Putamen (tissue), 1 donor: ENCODE measurements around the gene RPTOR.
"Not testable (repeated sequence)": the region's sequence is repeated elsewhere in the genome, so short reads cannot be mapped to it uniquely, and the experiment has no call there.

Source experiments
- DNase-seq: peaks from one replicate; pipeline ENCODE4 v3.0.0-alpha.2; 2016; ENCODE audit warnings: low spot score

RPTOR gene, protein sequence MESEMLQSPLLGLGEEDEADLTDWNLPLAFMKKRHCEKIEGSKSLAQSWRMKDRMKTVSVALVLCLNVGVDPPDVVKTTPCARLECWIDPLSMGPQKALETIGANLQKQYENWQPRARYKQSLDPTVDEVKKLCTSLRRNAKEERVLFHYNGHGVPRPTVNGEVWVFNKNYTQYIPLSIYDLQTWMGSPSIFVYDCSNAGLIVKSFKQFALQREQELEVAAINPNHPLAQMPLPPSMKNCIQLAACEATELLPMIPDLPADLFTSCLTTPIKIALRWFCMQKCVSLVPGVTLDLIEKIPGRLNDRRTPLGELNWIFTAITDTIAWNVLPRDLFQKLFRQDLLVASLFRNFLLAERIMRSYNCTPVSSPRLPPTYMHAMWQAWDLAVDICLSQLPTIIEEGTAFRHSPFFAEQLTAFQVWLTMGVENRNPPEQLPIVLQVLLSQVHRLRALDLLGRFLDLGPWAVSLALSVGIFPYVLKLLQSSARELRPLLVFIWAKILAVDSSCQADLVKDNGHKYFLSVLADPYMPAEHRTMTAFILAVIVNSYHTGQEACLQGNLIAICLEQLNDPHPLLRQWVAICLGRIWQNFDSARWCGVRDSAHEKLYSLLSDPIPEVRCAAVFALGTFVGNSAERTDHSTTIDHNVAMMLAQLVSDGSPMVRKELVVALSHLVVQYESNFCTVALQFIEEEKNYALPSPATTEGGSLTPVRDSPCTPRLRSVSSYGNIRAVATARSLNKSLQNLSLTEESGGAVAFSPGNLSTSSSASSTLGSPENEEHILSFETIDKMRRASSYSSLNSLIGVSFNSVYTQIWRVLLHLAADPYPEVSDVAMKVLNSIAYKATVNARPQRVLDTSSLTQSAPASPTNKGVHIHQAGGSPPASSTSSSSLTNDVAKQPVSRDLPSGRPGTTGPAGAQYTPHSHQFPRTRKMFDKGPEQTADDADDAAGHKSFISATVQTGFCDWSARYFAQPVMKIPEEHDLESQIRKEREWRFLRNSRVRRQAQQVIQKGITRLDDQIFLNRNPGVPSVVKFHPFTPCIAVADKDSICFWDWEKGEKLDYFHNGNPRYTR (N-terminal part only)

DNA sequence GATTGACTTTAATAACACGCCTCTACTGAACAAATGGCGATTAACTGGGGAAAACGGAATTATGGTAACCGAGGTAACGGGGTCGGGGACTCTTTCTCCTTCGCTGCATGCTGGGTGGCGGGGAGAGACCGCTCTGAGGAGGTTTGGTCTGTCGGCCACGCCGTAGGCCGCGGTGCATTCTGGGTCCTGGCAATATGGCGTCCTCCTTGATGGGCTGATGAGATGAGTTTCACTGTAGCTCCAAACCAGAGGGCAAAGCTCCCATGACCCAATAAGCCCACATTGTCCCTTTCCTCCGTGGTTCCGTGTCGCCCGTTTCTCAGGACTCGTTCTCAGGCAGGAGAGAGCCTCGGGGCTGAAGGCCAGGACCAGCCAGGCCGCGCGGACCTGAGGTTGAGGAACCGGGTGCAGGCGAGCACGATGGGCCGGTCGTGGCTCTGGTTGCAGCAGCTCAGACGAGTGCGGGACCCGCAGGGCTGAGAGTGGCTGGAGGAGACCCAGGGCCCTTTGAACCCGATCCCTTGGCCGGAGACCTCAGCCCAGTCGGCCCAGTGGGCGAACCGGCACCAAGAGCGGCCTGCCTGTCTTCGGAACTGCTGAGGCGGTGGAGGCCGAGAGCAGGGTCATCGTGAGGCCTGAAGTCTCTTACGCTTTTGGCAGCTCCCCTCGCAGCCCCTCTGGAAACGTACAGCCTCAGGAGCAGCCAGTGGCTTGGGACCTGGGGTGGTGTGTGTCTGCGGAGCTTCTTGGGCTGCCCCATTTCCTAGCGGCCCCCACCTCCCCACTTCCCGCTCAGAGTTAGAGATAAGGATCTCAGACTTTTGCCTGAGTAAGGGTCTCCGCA, at the start of gene RPTOR:
TSS of gene RPTOR (plus strand) at position 184 of the 844 bp plus-strand sequence. CDS start 792 bp downstream, outside the sequence.
- DNase-seq = peak; percentile 93

DNA sequence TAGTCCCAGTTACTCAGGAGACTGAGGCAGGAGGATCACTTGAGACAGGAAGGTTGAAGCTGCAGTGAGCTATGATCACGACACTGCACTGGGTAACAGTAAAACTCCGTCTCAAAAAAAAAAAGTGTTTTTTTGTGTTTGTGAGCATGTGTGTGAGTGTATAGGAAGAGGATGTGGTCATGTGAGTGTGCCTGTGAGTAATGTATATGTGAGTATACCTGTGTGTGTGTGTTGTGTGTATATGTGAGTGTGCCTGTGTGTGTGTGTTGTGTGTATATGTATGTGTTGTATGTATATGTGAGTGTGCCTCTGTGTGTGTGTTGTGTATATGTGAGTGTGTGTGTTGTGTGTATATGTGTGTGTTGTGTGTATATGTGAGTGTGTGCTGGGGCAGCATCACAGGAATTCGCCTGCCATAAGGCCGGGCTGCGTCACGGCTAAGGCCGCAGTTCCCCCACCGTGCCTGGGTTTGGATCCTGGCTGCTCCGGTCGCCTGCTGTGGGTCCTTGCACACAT, 46.9 kb upstream of the RPTOR start:
- no peak for DNase-seq

DNA sequence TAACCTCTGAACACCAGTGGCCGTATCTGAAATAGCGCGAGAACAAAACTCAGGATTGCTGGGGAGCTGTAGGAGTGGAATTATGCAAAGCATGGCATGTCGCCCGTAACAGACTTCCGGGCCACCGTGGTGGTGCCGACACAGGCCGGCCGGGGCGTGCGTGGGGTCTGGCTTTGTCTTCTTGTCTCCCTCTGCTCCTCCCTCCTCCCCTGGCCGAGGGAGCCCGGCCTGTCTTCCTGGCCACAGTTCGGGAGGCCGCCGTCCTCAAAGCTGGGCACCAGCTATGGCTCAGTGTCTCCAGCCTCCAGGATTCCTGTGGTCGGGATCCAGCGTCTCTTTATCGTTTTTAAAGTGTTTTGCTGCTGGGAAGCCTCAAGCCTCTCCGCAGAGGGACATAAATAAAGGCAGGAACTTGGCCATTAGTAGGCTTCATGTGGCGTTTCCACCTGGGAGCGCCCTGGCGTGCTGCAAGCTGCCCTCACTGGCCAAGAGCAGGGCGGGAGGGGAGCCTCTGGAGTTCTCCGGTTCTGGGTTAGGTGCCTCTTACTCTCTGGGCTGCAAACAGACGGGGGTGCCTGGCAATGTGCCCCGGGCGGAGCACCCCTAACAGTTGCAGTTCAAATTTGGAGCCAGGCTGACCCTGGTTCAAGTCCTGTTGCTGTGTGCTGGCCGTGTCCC, 46.3 kb upstream of the RPTOR start:
- no peak for DNase-seq

DNA sequence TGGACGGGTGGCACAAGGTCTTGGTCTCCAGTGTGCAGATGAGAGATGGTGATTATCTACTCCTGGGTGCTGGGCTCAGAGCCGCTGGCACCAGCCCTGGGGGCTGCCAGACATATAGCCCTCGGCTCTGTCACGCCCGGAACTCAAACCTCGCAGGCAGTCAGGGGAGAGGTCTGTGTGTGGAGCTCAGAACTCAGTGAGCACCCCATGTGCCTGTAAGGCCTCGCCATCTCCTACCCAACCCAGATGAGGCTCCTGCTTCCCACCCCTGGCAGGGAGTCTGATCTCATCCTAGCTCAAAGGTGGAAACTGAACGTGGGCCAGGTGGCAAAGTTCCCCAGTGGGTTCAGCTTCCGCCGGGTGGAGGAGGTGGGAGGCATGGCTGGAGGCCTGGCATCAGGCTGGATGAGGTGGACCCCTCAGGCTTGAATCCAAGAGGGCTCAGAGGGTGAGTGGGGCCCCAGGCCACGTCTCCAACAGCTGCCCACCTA, 45.7 kb upstream of the RPTOR start:
- DNase-seq = no peak

DNA sequence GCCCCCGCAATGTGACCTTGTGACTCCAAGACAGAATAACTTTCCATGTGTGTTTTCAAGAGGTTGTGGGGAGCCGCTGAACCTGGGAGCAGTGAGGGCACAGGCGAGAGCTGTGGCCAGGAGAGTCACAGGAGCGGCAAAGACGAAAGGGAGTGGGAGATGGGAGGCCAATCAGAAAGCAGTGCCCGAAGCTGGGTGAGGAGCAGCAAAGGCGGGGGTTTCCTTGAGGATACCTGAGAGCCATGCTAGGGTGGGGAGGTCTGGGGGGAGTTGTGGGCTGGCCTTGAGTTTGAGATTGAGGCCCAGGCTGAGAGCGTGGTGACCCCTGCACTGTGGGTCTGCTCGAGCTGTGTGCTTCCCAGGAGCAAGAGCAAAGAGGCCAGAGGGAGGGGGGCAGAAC, 45.1 kb upstream of the RPTOR start:
- no peak for DNase-seq

DNA sequence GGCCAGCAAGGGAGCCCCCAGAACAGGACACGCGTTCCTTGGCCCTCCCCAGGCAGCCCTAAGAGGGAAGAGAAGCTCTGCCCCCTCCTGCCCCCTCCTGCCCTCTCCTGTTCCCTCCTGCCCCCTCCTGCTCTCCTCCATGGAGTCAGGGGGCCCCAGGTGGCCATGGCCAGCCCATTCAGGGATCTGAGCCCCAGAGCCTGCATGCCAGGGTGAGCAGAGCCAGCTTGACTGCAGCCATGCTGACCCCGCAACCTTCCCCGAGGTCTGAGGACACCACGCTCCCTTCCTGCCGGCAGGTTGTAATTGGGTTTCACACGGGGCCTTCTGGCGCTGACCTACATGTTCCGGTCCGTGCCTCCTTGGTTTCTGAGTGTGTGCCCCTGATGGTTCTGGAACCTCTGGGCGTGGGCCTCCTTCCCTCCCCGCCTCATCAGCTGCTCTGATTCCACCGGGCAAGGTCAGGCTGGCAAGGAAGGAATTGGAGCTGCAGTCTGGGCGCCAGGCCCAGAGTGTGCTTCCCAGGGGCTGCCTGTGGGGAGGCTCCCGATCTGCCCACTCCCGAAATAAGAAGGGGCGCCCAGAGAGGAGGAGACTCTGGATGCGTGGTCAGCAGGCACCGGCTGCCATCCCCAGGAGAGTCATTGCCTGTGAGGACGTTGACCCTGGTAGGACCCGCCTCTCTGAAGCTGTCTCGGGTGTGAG, 44.5 kb upstream of the RPTOR start:
- no peak for DNase-seq

DNA sequence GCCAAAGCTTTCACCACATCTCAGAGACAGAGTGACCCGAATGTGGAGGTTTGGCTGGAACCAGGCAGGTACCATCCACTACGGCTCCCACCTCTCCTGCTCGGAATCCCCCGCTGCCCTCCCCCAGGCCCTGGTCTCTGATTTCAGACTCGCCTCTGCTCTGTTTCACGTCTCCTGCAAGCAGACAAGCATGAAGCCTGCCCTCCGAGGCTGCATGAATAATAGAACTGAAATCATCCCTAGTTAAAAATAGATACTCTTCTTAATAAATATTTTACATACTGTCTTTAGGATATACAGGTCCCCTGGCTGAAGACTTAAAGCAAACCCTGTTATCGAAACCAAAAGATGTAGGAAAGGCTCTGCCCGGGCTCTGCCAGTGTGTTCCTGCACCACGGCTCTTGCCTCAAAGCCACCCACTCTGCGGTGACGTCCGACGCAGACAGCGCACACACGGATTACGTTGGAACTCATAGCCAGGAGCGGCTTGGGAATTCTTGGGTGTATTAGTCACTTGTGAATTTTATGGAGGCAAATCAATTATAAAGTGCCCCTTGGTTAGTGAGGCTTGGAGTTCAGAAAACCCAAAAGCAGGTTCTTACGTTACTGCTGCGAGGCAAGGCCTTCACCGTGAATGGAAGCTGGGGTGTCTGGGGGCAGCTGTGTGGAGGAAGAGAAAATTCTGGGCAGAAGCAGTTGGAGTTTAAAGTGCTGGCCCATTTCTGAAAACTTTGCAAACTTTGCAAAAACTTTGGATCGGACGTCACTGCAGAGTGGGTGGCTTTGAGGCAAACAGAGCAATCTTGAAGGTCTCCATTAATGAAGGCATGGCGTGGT, 42.7 kb upstream of the RPTOR start:
- peak; percentile 68 for DNase-seq

DNA sequence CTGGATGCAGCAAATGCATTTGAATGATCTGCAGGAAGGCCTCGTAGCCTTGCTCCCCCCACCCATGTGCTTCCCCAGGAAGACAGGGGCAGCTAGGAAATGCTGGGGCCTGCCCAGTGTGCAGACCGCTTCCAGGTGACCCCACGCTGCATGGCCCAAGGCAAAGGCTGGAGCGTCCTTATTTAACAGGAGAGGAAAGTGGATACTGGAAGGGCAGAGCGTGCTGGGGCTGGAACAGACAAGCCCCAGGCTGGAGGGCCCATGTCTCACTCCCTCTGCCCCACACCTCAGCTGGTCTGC, 42.1 kb upstream of the RPTOR start:
- DNase-seq = no peak

DNA sequence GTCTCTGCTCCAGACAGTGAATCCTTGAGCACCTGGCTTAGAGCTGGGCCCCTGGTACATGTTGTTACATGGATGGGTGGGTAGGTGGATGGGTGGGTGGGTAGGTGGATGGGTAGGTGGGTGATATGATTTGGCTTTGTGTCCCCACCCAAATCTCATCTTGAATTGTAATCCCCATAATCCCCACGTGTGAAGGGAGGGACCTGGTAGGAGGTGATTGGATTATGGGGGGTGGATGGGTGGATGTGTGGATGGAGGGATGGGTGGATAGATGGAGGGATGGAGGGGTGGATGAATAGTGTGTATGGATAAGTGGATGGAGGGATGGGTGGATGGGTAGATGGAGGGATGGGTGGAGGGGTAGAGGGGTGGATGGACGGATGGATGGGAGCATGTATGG, 41.6 kb upstream of the RPTOR start:
- no peak for DNase-seq

DNA sequence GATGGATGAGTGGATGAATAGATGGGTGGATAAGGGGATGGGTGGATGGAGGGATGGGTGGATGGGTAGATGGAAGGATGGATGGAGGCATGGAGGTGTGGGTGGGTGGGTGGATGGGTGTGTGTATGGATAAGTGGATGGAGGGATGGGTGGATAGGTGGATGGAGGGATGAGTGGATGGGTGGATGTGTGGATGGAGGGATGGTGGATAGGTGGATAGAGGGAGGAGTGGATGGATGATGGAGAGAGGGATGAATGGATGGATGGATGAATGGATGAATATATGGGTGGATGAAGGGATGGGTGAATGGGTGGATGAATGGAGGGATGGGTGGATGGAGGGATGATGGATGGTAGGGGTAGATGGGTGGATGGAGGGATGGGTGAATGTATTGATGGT, 40.7 kb upstream of the RPTOR start:
- DNase-seq = no peak

DNA sequence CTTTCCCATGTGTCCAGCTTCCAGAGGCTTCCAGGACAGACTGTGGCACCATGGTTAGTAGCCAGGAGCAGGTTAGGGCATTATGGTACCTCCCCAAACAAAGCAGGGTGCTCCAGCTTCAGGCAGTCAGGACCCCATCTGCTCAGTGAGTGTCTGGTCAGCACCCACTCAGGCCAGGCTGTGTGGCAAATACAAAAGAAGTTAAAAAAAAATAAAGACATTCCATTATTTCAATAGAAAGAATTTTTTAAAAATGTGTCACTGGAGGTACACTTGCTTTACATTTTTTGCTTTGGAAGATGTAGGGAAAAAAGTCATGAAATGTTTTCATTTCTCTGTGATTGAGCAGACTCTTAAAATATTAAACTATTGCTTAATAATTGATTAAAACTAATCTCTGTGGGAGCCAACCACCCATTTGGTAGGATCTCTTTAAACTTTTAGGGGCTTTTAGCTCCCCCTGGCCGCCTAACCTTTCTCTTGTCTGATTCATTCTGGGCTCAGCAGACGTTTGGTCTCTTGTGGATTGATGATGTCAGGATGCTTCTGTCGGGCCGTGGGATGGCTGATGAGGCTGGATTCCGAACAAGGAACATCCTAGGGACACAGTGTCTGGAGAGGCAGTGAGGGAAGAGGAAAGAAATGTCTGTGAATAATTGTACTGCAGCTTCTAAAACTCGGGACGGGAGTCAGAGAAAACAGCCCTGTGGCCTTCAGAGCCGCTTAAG, 39.8 kb upstream of the RPTOR start:
- DNase-seq = no peak

DNA sequence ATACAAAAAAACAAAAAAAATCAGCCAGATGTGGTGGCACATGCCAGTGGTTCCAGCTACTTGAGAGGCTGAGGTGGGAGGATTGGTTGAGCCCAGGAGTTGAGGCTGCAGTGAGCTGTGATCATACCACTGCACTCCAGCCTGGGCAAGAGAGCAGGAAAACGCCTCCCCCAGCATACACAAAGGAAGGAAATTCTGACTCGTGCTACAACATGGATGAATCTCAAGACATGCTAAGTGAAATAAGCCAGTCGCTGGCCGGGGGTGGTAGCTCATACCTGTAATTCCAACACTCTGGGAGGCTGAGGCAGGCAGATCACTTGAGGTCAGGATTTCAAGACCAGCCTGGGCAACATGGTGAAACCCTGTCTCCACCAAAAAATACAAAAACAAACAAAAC, 37.5 kb upstream of the RPTOR start:
- DNase-seq = not testable (repeated sequence)

DNA sequence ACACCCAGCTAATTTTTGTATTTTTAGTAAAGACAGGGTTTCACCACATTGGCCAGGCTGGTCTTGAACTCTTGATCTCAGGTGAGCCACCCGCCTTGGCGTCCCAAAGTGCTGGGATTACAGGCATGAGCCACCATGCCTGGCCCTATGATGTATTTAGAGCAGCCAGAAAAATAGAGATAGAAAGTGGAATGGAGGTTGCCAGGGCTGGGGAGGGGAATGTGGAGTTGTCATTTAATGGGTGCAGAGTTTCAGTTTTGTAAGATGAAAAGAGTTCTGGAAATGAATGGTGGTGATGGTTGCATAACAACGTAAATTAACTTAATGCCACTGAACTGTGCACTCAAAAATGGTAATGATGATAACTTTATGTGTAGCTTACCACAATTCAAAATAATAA, 36.7 kb upstream of the RPTOR start:
- DNase-seq = no peak

DNA sequence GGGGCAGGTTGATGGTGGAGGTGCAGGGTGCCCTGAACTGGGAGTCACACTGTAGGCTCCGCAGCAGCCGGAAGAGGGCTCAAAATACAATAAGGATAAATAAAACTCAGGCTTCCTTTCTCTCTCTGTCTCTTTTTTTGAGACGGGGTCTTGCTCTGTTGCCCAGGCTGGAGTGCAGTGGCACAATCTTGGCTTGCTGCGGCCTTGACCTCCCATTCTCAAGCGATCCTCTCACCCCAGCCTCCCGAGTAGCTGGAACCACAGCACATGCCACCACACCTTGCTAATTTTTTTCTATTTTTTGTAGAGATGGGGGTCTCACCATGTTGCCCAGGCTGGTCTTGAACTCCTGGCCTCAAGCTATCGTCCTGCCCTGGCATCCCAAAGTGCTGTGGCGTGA, 35.3 kb upstream of the RPTOR start:
- no peak for DNase-seq

DNA sequence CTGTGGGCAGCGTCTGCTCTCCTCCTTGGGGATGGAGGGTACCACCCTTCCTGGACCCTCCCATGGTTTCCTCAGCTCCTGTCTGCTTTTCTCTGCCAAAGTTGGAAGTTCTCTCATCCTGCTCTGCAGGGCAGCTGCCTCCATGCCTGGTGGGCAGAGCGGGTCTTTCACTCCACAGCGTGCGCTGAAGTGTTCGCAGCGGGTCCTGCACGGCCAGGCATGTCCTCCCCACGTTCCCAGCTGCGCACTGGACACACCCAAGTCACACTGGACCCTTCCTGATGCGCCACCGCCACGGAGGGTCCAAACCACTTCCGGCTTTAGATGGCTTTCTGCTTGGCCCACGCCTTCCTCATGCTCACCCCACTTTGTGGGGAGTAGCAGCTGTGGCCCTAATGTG, 34.5 kb upstream of the RPTOR start:
- no peak for DNase-seq

DNA sequence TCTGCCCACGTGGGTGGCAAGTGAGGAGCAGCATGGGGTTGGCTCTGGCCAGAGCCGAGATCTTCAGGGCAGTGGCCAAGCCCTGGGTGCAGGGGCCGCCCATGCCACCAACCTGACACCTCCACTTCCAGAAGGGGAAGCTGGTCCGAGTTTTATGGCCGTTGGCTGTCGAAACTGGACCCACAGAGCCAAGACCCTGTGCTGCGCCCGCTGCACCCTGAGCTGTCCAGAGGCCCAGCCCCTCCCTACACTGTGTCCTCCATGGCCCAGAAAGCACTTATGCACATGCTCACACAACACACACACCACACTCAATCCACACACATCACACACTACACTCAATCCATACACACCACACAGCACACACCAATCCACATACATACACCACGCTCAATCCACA, 33.9 kb upstream of the RPTOR start:
- DNase-seq = no peak

DNA sequence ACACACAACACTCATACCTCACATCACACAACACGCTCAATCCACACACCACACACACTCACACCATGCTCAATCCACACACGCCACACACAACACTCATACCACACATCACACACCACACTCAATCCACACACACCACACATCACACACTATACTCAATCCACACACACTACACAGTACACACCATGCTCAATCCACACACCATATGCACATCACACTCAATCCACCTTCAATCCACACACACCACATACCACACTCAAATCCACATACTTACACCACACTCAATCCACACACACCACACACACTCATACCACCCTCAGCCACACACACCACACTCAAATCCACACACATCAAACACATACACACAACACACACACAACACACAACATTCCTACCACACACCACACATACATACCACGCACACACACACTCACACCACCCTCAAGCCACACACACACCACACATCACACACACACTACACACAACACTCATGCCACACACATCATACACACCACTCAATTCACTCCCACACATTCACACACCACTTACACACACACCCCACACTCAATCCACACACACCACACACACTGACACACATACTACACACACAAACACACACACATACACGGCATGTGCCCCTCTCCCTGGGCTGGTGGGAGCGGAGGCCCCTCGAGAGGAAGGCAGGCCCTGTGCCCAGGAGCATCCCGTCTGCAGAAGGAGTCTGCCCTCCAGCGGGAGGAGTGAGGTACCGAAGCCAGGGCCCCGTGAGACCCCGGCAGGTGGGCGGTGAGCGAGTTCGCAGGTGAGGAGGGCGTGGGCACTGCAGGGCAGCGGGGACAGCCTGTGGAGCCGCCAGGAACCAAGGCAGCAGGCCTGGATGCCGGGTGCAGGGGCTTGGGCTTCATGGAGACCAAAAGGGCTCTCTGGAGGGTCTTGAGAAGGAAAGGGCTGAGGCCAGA, 33.1 kb upstream of the RPTOR start:
- DNase-seq = no peak

DNA sequence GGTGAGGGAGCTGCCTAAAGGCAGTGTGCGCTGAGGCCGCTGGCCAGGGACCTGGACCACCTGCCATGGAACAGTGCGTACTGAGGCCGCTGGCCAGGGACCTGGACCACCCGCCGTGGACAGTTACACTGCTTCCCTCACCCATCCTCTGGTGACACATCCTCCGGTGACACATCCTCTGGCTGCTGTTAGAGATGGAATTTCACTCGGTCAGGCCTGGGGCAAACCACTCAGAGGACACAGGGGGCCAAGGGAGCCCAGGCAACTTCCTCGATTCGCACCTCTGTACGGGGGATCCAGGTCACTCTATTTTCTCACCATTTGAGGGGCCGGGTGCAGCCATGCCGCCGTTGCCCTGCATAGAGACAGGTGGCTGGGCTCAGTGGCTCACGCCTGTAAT, 32.4 kb upstream of the RPTOR start:
- DNase-seq = no peak
